Osteoblast (primary cell): Measurements from ENCODE around the gene AK3. TPM values are rescaled to one million over a fixed set of nuclear protein-coding genes. Genes with fewer than 3 reads are reported as not detected.

Experiments
- DNase-seq: peaks from one replicate; pipeline ENCODE4 v3.0.0; 2011; ENCODE audit warnings: low spot score, mixed read lengths; ENCODE audit not compliant: insufficient read length; ENCODE audit errors: missing footprints
- H2AFZ ChIP-seq: 2 replicates; pipeline ENCODE4 v1.6.0; 2011; ENCODE audit warnings: mild to moderate bottlenecking, low read length
- H3K27ac ChIP-seq: 2 replicates; pipeline ENCODE4 v1.5.1; 2011; ENCODE audit warnings: mild to moderate bottlenecking, low read depth, low read length, moderate library complexity
- H3K27me3 ChIP-seq: 2 replicates; pipeline ENCODE4 v1.6.0; 2012; ENCODE audit warnings: mild to moderate bottlenecking, control low read depth, inconsistent platforms, low read length, moderate library complexity; ENCODE audit not compliant: insufficient read depth
- H3K36me3 ChIP-seq: 2 replicates; pipeline ENCODE4 v1.5.1; 2011; ENCODE audit warnings: mild to moderate bottlenecking, low read length, control low read depth, moderate library complexity; ENCODE audit not compliant: insufficient read depth
- H3K4me1 ChIP-seq: 2 replicates; pipeline ENCODE4 v1.5.1; 2011; ENCODE audit warnings: mild to moderate bottlenecking, low read length, control low read depth, moderate library complexity; ENCODE audit not compliant: insufficient read depth
- H3K4me2 ChIP-seq: 2 replicates; pipeline ENCODE4 v1.6.0; 2011; ENCODE audit warnings: mild to moderate bottlenecking, low read length; ENCODE audit not compliant: insufficient read depth
- H3K4me3 ChIP-seq: fragments of 200-600 bp; sonication (generic); 3 replicates; pipeline ENCODE4 v1.5.1; 2012; ENCODE audit warnings: mild to moderate bottlenecking, low read length, inconsistent platforms; ENCODE audit not compliant: insufficient read depth
- H3K79me2 ChIP-seq: 2 replicates; pipeline ENCODE4 v1.6.0; 2012; ENCODE audit warnings: mild to moderate bottlenecking, low read length, control low read depth, inconsistent platforms; ENCODE audit not compliant: insufficient read depth
- H3K9me3 ChIP-seq: 2 replicates; pipeline ENCODE4 v1.5.1; 2011; ENCODE audit warnings: low read depth, low read length, control low read depth
- H4K20me1 ChIP-seq: 2 replicates; pipeline ENCODE4 v1.6.0; 2012; ENCODE audit warnings: mild to moderate bottlenecking, low read length, control low read depth; ENCODE audit not compliant: insufficient read depth
- CTCF ChIP-seq: IDR thresholded peaks from 2 replicates; pipeline ENCODE4 v1.5.1; 2011; ENCODE audit warnings: mild to moderate bottlenecking, low read depth, low read length, moderate library complexity; ENCODE audit errors: extremely low read depth
- total RNA-seq: library from RNA; depleted of rRNA; stranded (reverse); fragments of >200 nt; gene quantifications from 2 replicates; pipeline ENCODE4 v1.2.3, GENCODE V29; 2012

The AK3 gene
- total RNA-seq, 1 donor: 48.9 TPM

GRCh38 chr9:4717815-4718214 lies 23.2 kb downstream of the AK3 start:
- Histone ChIP-seq H3K27me3 (no peaks in the 10 kb centered on the region), H3K36me3 (peaks cover 32% of the 10 kb centered on the region), H3K4me1 (no peaks in the 10 kb centered on the region), H3K79me2 (no peaks in the 10 kb centered on the region), H3K9me3 (no peaks in the 10 kb centered on the region), H2AFZ (no peak overlapping the region), H3K27ac (no peak overlapping the region), H4K20me1 (peaks cover 9% of the 10 kb centered on the region), H3K4me3 (no peak overlapping the region), H3K4me2 (no peak overlapping the region)
- DNase-seq: no peak
- TF ChIP-seq CTCF: no peak

GRCh38 chr9:4716163-4716562 lies 24.8 kb downstream of the AK3 start:
- Histone ChIP-seq H4K20me1 (peaks cover 9% of the 10 kb centered on the region), H2AFZ (no peak overlapping the region), H3K79me2 (no peaks in the 10 kb centered on the region), H3K4me1 (no peaks in the 10 kb centered on the region), H3K27me3 (no peaks in the 10 kb centered on the region), H3K36me3 (peaks cover 32% of the 10 kb centered on the region), H3K9me3 (no peaks in the 10 kb centered on the region), H3K4me3 (no peak overlapping the region), H3K4me2 (no peak overlapping the region), H3K27ac (no peak overlapping the region)
- DNase-seq: no peak
- no peak for TF ChIP-seq CTCF

GRCh38 chr9:4714266-4715016 lies 26.6 kb downstream of the AK3 start:
- Histone ChIP-seq H3K79me2 (no peaks in the 10 kb centered on the region), H4K20me1 (peaks cover 9% of the 10 kb centered on the region)
- TF ChIP-seq CTCF: no peak

GRCh38 chr9:4713849-4714248 lies 27.2 kb downstream of the AK3 start:
- no peaks in the 10 kb centered on the region for H3K9me3 ChIP-seq
- H3K4me3 ChIP-seq: no peak overlapping the region
- H3K4me2 ChIP-seq: no peak overlapping the region
- no peak for DNase-seq
- no peaks in the 10 kb centered on the region for H3K4me1 ChIP-seq
- H3K79me2 ChIP-seq: no peaks in the 10 kb centered on the region
- peaks cover 9% of the 10 kb centered on the region for H4K20me1 ChIP-seq
- H3K27ac ChIP-seq: no peak overlapping the region
- TF ChIP-seq CTCF: no peak
- H3K36me3 ChIP-seq: peaks cover 31% of the 10 kb centered on the region
- no peak overlapping the region for H2AFZ ChIP-seq
- no peaks in the 10 kb centered on the region for H3K27me3 ChIP-seq

More at GRCh38 chr9:4714266-4715016, 26.6 kb downstream of the AK3 start:
- Histone ChIP-seq H3K4me1 (no peaks in the 10 kb centered on the region), H3K4me3 (no peak overlapping the region), H2AFZ (no peak overlapping the region), H3K27me3 (no peaks in the 10 kb centered on the region), H3K27ac (no peak overlapping the region), H3K4me2 (no peak overlapping the region), H3K36me3 (peaks cover 32% of the 10 kb centered on the region), H3K9me3 (no peaks in the 10 kb centered on the region)
- DNase-seq: no peak
